Body of pancreas (tissue), 4 donors: Measurements from ENCODE around the gene CPNE7. TPM values are rescaled to one million over a fixed set of nuclear protein-coding genes. Genes with fewer than 3 reads are reported as not detected.

Experiments
- ATAC-seq: fragments of 150-250 bp; one replicate; pipeline ENCODE4 v1.9.1; 2016
- DNase-seq, 4 donors: peaks; one replicate each; pipeline ENCODE4 v3.0.0-alpha.2; 2019
- H3K27ac ChIP-seq, 4 donors: fragments of 200-600 bp; sonication (generic); 1 replicate in 3 of 4; 2 replicates in 1 of 4; pipeline versions ENCODE4 v1.5.1 to v1.6.1; 2016 to 2019; ENCODE audit warnings: mild to moderate bottlenecking in 1 of 4, mixed read lengths in 1 of 4, moderate library complexity in 1 of 4
- H3K27me3 ChIP-seq, 2 donors: fragments of 200-600 bp; sonication (generic); one replicate each; pipeline ENCODE4 v1.6.0; 2016; ENCODE audit warnings: mild to moderate bottlenecking in 1 of 2
- H3K36me3 ChIP-seq, 2 donors: fragments of 200-600 bp; sonication (generic); replicated peaks in 1 of 2; 2 replicates each; pipeline ENCODE4 v1.5.1; 2016; ENCODE audit warnings: low read depth in 2 of 2; ENCODE audit not compliant: insufficient read depth in 1 of 2
- H3K4me1 ChIP-seq: fragments of 200-600 bp; sonication (generic); one replicate; pipeline ENCODE4 v1.6.0; 2016
- H3K4me3 ChIP-seq, 2 donors: fragments of 200-600 bp; sonication (generic); 1 replicate in 1 of 2; 2 replicates in 1 of 2; pipeline ENCODE4 v1.5.1; 2016 to 2019
- H3K9me3 ChIP-seq, 3 donors: fragments of 200-600 bp; sonication (generic); 1 replicate in 2 of 3; 2 replicates in 1 of 3; pipeline ENCODE4 v1.5.1; 2016
- POLR2A ChIP-seq, 3 donors: fragments of 450-650 bp; IDR thresholded peaks; one replicate each; pipeline ENCODE4 v1.6.1; 2016; ENCODE audit warnings: antibody characterized with exemption in 3 of 3, mild to moderate bottlenecking in 2 of 3
- WGBS, 2 donors: methylation state at CpG; one replicate each; pipeline ENCODE4 v1.1.5; 2017; 5-methylcytosine and 5-hydroxymethylcytosine counted together
- intact Hi-C: fragments of 100-400 bp; cut with DNase I; formaldehyde crosslinking; loops from one replicate; pipeline ENCODE4 v1.15.1; 2023
- total RNA-seq, 2 donors: library from RNA; depleted of rRNA; stranded (reverse); fragments of >200 nt; gene quantifications; one replicate each; pipeline ENCODE4 v1.1.0, GENCODE V29; 2016
- TF ChIP-seq, protein P1 (sequence below), 7 experiments: fragments of 450-650 bp in 4 of 7; fragments of 200-600 bp in 3 of 7; sonication (generic) in 3 of 7; IDR thresholded peaks; one replicate each; pipeline ENCODE4 v1.5.1; 2016 to 2019; ENCODE audit warnings: antibody characterized with exemption in 7 of 7

The CPNE7 gene
- total RNA-seq, 2 donors from 2014 or later: 2.1 TPM; not detected in 1

DNA sequence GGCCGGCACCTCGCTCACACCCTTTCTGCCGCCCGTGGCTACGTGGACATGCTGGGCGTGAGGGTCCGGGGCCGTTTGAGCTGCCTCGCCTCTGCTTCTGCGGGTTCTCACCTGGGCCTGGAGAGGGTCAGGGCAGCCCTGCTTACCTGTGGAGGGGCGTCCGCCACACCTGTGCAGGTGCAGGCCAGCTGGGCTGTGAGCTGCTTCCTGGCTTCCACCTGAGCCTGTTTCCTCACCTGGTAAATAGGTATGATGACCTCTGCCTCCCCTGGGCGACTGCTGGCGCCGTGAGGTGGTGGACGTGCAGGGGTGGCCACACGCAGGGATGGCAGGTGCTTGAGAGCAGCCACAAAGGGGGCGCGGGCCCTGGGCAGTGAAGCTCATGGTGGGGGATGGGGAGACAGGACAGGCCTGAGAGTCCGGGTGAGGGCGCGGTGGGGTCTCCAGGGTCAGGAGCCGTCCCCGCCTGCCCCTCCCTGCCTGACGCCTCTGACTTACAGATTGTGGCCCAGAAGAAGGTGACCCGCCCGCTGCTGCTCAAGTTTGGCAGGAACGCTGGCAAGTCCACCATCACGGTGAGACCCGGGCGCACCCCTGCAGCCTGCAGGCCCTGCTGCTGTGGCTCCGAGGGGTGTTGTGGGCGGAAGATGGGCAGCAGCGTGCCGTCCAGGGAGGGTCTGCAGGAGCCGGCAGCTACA is 7.8 kb downstream of the CPNE7 start:
- no peaks in the 10 kb centered on the region for H3K9me3 ChIP-seq
- DNase-seq (no peak), ATAC-seq (no peak)
- no peak for TF ChIP-seq POLR2A (IDR thresholded peaks at IDR 0.05)
- TF ChIP-seq, protein P1, sequence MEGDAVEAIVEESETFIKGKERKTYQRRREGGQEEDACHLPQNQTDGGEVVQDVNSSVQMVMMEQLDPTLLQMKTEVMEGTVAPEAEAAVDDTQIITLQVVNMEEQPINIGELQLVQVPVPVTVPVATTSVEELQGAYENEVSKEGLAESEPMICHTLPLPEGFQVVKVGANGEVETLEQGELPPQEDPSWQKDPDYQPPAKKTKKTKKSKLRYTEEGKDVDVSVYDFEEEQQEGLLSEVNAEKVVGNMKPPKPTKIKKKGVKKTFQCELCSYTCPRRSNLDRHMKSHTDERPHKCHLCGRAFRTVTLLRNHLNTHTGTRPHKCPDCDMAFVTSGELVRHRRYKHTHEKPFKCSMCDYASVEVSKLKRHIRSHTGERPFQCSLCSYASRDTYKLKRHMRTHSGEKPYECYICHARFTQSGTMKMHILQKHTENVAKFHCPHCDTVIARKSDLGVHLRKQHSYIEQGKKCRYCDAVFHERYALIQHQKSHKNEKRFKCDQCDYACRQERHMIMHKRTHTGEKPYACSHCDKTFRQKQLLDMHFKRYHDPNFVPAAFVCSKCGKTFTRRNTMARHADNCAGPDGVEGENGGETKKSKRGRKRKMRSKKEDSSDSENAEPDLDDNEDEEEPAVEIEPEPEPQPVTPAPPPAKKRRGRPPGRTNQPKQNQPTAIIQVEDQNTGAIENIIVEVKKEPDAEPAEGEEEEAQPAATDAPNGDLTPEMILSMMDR (IDR thresholded peaks at IDR 0.05): no peak
- H3K4me1 ChIP-seq: peaks cover 13% of the 10 kb centered on the region
- H3K27ac ChIP-seq: no peak overlapping the region
- no peaks in the 10 kb centered on the region for H3K36me3 ChIP-seq
- H3K27me3 ChIP-seq: no peaks in the 10 kb centered on the region
- no peak overlapping the region for H3K4me3 ChIP-seq
- WGBS, 2 donors: 90 to 93% methylated on average over 10 to 23 of the region's 36 CpGs
- intact Hi-C loops: no loop called here

DNA sequence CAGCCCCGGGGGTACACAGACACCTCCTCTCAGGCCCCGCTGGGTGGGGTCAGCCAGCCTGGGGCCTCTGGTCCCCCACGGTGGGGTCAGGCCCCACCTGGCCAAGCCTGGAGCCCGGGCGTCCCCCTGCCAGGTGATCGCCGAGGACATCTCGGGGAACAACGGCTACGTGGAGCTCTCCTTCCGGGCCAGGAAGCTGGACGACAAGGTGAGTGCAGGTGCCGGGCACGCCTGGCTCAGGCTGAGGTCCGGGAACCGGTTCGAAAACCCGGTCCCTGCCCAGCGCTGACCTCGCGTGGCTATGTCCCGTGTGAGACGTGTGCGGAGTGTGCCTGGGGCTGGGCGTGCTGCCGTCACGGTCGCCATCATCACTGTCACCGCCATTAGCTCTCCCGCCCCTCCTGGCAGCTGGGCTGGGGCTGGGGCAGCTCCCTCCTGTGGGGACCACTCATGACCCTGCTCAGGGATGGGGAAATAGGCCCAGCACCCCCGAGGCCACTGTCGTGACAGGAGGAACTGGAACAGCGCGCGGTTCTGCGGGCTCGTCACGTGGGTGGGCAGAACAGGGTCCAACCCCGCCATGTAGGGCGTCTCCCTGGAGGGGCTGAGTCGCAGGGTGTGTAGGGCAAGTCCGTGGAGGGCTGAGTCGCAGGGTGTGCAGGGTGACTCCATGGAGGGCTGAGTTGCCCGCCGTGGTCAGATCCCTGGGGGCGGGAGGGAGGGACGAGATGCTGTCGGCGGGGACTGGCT is 8.5 kb downstream of the CPNE7 start:
- Histone ChIP-seq H3K27ac (no peak overlapping the region), H3K4me1 (peaks cover 13% of the 10 kb centered on the region), H3K36me3 (no peaks in the 10 kb centered on the region), H3K9me3 (no peaks in the 10 kb centered on the region), H3K4me3 (no peak overlapping the region), H3K27me3 (no peaks in the 10 kb centered on the region)
- intact Hi-C loops: no loop called here
- DNase-seq (no peak), ATAC-seq (no peak)
- TF ChIP-seq POLR2A (IDR thresholded peaks at IDR 0.05): no peak
- TF ChIP-seq, protein P1 (IDR thresholded peaks at IDR 0.05): no peak
- WGBS, 2 donors: 86 to 93% methylated on average over 15 to 44 of the region's 49 CpGs

DNA sequence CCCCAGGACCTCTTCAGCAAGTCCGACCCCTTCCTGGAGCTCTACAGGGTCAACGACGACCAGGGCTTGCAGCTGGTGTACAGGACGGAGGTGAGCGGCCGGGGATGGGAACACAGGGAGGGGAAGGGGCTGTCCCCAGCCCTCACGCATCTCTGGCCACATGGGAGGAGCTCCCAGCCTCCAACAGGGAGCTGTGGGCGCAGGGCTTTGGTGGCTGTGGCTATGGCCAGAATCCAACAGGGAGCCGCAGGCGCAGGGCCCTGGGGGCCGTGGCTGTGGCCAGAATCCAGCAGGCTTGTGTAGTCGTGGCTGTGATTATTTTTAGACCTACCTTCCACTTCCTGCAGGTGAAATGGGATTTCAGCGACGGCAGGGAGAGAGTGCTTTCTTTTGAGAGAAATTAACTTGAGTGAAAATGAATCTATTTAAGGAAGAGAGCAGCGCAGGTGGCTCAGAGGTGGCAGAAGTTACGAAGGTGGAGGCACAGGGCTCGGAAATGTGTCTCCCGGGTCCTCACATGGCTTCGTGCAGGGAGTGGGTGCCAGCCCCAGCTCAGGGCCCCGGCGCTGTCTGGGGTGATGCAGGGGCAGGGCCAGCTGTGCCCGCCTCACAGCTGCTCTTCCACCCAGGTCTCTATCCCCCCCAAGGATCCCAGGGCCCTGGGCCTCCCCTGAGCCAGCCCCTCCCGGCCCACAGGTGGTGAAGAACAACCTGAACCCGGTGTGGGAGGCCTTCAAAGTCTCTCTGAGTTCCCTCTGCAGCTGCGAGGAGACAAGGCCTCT is 9.4 kb downstream of the CPNE7 start:
- Histone ChIP-seq H3K4me1 (peaks cover 13% of the 10 kb centered on the region), H3K27ac (no peak overlapping the region), H3K4me3 (no peak overlapping the region), H3K27me3 (no peaks in the 10 kb centered on the region), H3K9me3 (no peaks in the 10 kb centered on the region), H3K36me3 (no peaks in the 10 kb centered on the region)
- TF ChIP-seq POLR2A (IDR thresholded peaks at IDR 0.05): no peak
- TF ChIP-seq, protein P1 (IDR thresholded peaks at IDR 0.05): no peak
- intact Hi-C loops: no loop called here
- ATAC-seq (no peak), DNase-seq (no peak)
- 64 to 68% methylated on average over 20 to 22 of the region's 25 CpGs for WGBS, 2 donors

- intact Hi-C loops: no loop called here
- Histone ChIP-seq H3K27ac (no peak overlapping the region), H3K4me1 (peaks cover 13% of the 10 kb centered on the region)
These were observed 10.7 kb downstream of the CPNE7 start for GRCh38 chr16:89586218-89586617.

More at GRCh38 chr16:89586218-89586617, 10.7 kb downstream of the CPNE7 start:
- no peaks in the 10 kb centered on the region for H3K36me3 ChIP-seq
- no peaks in the 10 kb centered on the region for H3K27me3 ChIP-seq
- no peaks in the 10 kb centered on the region for H3K9me3 ChIP-seq
- H3K4me3 ChIP-seq: no peak overlapping the region
- WGBS, 2 donors: 48 to 62% methylated on average over 2 to 6 of the region's 7 CpGs
- ATAC-seq (no peak), DNase-seq (no peak)
- no peak for TF ChIP-seq POLR2A (IDR thresholded peaks at IDR 0.05)
- TF ChIP-seq, protein P1 (IDR thresholded peaks at IDR 0.05): no peak
